Stimulated activated CD8-positive, alpha-beta memory T cell treated with anti-CD3 and anti-CD28 coated beads, Interleukin-7, amount 100 ng/mL, for 48 hours (primary cell): ENCODE measurements around the gene CABP4.

Experiments used
- DNase-seq, 2 donors: peaks; one replicate each; pipeline ENCODE4 v3.0.0-alpha.2; 2020; ENCODE audit warnings: low read depth in 1 of 2; ENCODE audit errors: extremely low read depth in 1 of 2

CABP4 gene

DNA sequence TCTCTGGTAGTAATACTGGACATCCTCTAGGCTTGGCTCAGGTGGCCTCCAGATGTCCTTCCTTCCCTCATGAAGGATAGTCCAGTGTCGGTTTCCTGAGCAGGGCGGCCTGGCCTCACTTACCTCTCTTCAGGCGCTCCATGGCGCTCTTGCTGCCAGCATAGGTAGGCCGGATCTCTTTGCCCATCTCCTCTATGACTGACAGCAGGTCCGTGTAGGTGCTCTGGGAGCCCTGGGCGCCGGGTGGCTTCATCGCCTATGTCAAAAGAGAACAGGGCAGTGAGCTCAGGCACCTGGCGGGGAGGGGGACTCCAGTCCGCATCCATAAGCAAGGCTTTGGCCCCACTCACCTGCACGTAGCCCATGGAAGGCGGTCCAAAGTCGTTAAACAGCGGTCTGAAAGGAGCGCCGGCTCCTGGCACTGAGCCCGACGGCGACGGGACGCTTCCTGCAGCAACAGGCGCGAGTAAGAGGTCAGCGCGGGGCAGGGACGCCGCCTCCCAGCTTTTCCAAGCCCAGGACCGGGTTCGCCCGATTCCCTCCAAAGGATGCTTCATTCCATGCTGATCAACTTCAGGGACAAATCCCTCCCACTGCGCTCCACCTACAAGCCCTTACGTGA, 52.2 kb downstream of the CABP4 start:
- DNase-seq, result no peak

DNA sequence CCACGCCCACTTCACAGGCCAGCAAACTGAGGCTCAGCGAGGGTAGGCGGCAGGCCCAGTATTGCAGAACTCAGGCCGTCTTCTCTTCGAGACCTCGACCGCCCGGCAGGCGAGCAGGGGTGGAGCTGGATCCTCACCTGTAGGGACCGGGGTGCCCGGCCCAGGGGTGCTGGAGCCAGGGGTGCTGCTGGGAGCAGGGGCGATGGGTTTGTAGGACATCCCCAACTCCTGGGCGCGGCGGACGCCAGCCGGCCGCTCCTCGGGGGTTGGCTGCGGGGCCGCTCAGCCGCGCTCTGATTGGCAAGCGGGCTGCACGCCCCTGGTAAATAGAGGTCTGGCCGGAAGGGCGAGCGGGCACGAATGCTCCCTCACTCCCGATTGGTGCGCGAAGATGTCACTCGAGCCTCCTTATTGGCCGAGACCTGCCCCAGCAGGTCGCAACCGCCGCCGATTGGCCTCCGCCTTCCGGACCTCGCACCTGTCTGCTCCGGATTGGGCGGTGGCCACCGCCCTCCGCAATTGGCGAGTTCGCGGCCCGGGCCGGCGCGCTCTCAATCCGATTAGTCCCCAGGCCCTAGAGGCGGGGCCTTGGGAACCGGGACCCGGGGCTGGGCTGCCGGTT, 52.8 kb downstream of the CABP4 start, which contains the start of gene CDK2AP2:
Gene CDK2AP2, minus strand, starts transcription at position 299 of the 622 bp plus-strand sequence. Its CDS starts 80 bp downstream, at position 219.
- DNase-seq, result peak; percentile 96 to 99

DNA sequence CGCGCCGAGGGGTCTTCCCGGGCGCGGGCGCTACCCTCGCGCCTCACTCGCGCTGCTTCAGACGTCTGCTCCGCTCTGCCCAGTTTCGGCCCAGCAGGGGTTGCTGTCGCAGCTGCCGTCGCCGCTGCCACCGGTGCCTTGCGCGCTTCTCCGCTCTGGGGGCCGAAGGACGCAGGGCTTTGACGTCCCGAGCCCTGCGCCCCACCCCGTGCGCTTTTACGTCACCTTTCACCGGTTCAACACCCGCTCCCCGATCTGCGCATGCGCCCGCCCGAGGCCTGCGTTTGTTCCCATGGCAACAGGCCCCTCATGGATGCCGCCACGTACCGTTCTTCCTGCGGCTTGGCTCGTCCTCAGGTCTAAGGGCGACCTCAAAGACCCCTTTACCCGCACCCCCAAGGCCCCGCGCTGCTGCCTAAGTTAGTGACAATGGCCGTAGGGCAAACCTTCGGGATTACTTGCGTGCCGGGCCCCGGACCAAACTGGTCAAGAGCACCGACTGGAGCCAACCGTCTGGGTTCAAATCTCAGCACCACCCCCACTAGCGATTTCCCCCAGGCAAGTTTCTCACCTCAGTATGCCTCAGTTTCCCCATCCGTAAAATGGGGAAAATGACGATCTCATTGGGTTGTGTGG, 53.5 kb downstream of the CABP4 start:
- peak; percentile 95 to 99 for DNase-seq

DNA sequence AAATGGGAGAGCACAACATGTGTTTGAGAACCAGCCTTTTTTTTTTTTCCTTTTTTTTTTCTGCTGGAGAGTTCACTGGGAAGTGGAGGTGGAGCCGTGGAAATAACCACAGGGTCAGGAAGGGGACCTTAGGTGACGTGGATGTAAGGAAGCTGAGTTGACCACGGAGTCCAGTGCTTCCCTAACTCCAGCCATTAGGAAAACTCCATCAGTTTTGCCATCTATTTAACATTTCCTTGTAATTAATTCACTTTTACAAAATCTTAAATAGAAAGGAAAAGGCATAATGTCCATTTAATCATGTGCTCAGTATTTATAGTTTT, 54.8 kb downstream of the CABP4 start:
- DNase-seq, result no peak
